Spleen (tissue), 7 donors: ENCODE data around the gene ZNF236.

Source experiments
- CTCF ChIP-seq, 11 experiments: fragments of 200-600 bp in 7 of 11; fragments of 450-650 bp in 4 of 11; sonication (generic) in 4 of 11; IDR thresholded peaks in 8 of 11; conservative IDR thresholded peaks in 3 of 11; 1 replicate in 7 of 11; 2 replicates in 4 of 11; pipeline versions ENCODE4 v1.4.0 to v1.8.0; 2016 to 2021; ENCODE audit warnings: antibody characterized with exemption in 11 of 11, inconsistent platforms in 4 of 11, mild to moderate bottlenecking in 1 of 11
- POLR2A ChIP-seq, 3 donors: fragments of 450-650 bp; IDR thresholded peaks; one replicate each; pipeline ENCODE4 v1.5.1; 2017; ENCODE audit warnings: antibody characterized with exemption in 3 of 3, mild to moderate bottlenecking in 1 of 3
- donor health status: DM: no; HTN: no; CAD: no; lungs with moderate emphysema.
- donor health status: DM: no; HTN: no; CAD: no.
- donor health status: DM: no; HTN: no; CAD: no.

GRCh38 chr18:76925501-76925900 is 103.1 kb downstream of the ZNF236 start:
- no peak for TF ChIP-seq CTCF (IDR thresholded peaks at IDR 0.05 in 8 of 11, conservative IDR thresholded peaks at IDR 0.05 in 3 of 11)
- TF ChIP-seq POLR2A (IDR thresholded peaks at IDR 0.05): no peak
